Stomach (tissue), 4 donors: ENCODE measurements around the gene FCN2.

ENCODE experiments used
- EP300 ChIP-seq: sonication (generic); formaldehyde crosslinking; IDR thresholded peaks from one replicate; pipeline ENCODE4 v1.6.1; 2017; ENCODE audit warnings: antibody characterized with exemption
- POLR2A ChIP-seq, 4 donors: fragments of 450-650 bp; IDR thresholded peaks; one replicate each; pipeline ENCODE4 v1.6.1; 2016; ENCODE audit warnings: antibody characterized with exemption in 4 of 4, control low read depth in 2 of 4, mild to moderate bottlenecking in 1 of 4, moderate library complexity in 1 of 4

- TF ChIP-seq EP300 (no peak), POLR2A (IDR thresholded peaks at IDR 0.05) (no peak)
Observed at GRCh38 chr9:134888603-134889190, 8.1 kb downstream of the FCN2 start.
